ENCODE data around the gene C1orf226.
"Not testable (repeated sequence)": the region's sequence is repeated elsewhere in the genome, so short reads cannot be mapped to it uniquely, and the experiment has no call there.

C1orf226 gene

GRCh38 chr1:162412002-162412401, 30.5 kb downstream of the C1orf226 start, which contains the start of gene SH2D1B:
Gene SH2D1B, minus strand, starts transcription at chr1:162412136. Its CDS starts 120 bp downstream, at chr1:162412016.
- no peak for TF ChIP-seq CTCF (IDR thresholded peaks at IDR 0.05; ENCODE audit: control insufficient read depth, insufficient read depth, low read depth, low read length, missing control alignments)
- no peak within 1 kb of the TSS for H3K4me3 ChIP-seq (ENCODE audit: control insufficient read depth, low read depth, low read length)
- DNase-seq (ENCODE audit: low read depth) = no peak

- no peak for TF ChIP-seq CTCF (IDR thresholded peaks at IDR 0.05; ENCODE audit: control insufficient read depth, insufficient read depth, low read depth, low read length, missing control alignments)
- H3K4me3 ChIP-seq (ENCODE audit: control insufficient read depth, low read depth, low read length) = no peak overlapping the region
- no peak for DNase-seq (ENCODE audit: low read depth)
Observed at GRCh38 chr1:162416215-162416614, 34.7 kb downstream of the C1orf226 start.

GRCh38 chr1:162416909-162417308, 35.4 kb downstream of the C1orf226 start:
- TF ChIP-seq CTCF (IDR thresholded peaks at IDR 0.05; ENCODE audit: control insufficient read depth, insufficient read depth, low read depth, low read length, missing control alignments) = no peak
- no peak for DNase-seq (ENCODE audit: low read depth)
- H3K4me3 ChIP-seq (ENCODE audit: control insufficient read depth, low read depth, low read length) = no peak overlapping the region

DNA sequence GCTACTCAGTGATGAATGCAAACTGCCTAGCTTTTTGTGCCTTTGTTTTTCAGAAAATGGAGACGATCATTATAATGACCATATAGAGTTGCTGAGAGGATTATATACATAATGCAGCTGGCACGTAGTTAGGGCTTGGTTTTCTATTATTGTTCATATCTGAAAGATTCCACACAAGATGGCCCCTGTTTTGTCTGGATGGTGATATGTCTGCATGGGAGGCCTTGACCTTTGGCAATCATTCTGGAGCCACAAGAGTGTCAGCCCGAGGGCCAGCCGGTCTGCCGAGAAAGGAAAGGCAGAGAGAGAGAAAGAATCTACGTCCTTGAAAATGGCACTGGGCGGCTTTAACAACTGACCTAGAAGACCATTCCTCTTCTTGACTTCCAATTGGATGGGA, 36.1 kb downstream of the C1orf226 start:
- TF ChIP-seq CTCF (IDR thresholded peaks at IDR 0.05; ENCODE audit: control insufficient read depth, insufficient read depth, low read depth, low read length, missing control alignments) = no peak
- DNase-seq (ENCODE audit: low read depth) = no peak
- no peak overlapping the region for H3K4me3 ChIP-seq (ENCODE audit: control insufficient read depth, low read depth, low read length)

- DNase-seq (ENCODE audit: low read depth); H3K4me3 ChIP-seq (ENCODE audit: control insufficient read depth, low read depth, low read length): not testable (repeated sequence)
Observed at GRCh38 chr1:162418584-162418983, 37.1 kb downstream of the C1orf226 start.

GRCh38 chr1:162419450-162419931, 38.0 kb downstream of the C1orf226 start:
- not testable (repeated sequence) for H3K4me3 ChIP-seq (ENCODE audit: control insufficient read depth, low read depth, low read length); DNase-seq (ENCODE audit: low read depth)

- H3K4me3 ChIP-seq (ENCODE audit: control insufficient read depth, low read depth, low read length) = no peak overlapping the region
- no peak for DNase-seq (ENCODE audit: low read depth)
- TF ChIP-seq CTCF (IDR thresholded peaks at IDR 0.05; ENCODE audit: control insufficient read depth, insufficient read depth, low read depth, low read length, missing control alignments) = no peak
Observed at GRCh38 chr1:162420120-162420519, 38.6 kb downstream of the C1orf226 start.
